HepG2 (cell line): ENCODE measurements around the gene NSMCE4A.
"Not testable (repeated sequence)": the region's sequence is repeated elsewhere in the genome, so short reads cannot be mapped to it uniquely, and the experiment has no call there.

ENCODE experiments used
- ADNP ChIP-seq: sonication (generic); formaldehyde crosslinking; IDR thresholded peaks from 2 replicates; pipeline ENCODE4 v1.4.0; 2020; ENCODE audit warnings: missing genetic modification reagents
- REST ChIP-seq, 2 experiments: IDR thresholded peaks; 2 replicates each; pipeline ENCODE4 v1.6.1; 2011 to 2012; ENCODE audit warnings: low read length in 2 of 2, borderline replicate concordance in 1 of 2, low read depth in 1 of 2, mild to moderate bottlenecking in 1 of 2, moderate library complexity in 1 of 2
- TP53 ChIP-seq: sonication (generic); formaldehyde crosslinking; conservative IDR thresholded peaks from 2 replicates; pipeline ENCODE4 v1.4.0; 2020; ENCODE audit warnings: missing genetic modification reagents
- ZNF589 ChIP-seq: sonication (generic); formaldehyde crosslinking; conservative IDR thresholded peaks from 2 replicates; pipeline ENCODE4 v1.8.0; 2022; ENCODE audit warnings: mild to moderate bottlenecking, moderate library complexity, missing genetic modification reagents

GRCh38 chr10:121929585-121930267, 45.3 kb downstream of the NSMCE4A start:
- TF ChIP-seq ADNP; ZNF589 (CRISPR knock-in tag); TP53 (CRISPR knock-in tag); REST (IDR thresholded peaks at IDR 0.05; ENCODE audit: borderline replicate concordance in 1 of 2, low read depth in 1 of 2, low read length in 2 of 2): not testable (repeated sequence)
